A549 (cell line): ENCODE results near the gene DDR1. TPM values are rescaled to one million over a fixed set of nuclear protein-coding genes. Genes with fewer than 3 reads are reported as not detected.

ENCODE experiments used
- ATAC-seq, 2 experiments: fragments of 200-7000 bp in 1 of 2; fragments of >200 bp in 1 of 2; cut with Nextera tagmentation in 1 of 2; cut with Tn5 transposase in 1 of 2; 3 replicates each; pipeline versions ENCODE4 v1.8.0 to v1.9.1; 2018 to 2020; ENCODE audit warnings: mild to moderate bottlenecking in 1 of 2, moderate library complexity in 1 of 2
- CTCF ChIA-PET: fragments of 300-600 bp; sonication (Branson Sonifier 250); formaldehyde crosslinking; extraction: SDS; loops from one replicate; lab custom pipeline; 2021; ENCODE audit warnings: antibody characterized with exemption, inconsistent platforms; lab: Yijun Ruan, JAX
- POLR2A ChIA-PET: fragments of 350-600 bp; formaldehyde crosslinking; extraction: SDS; loops from one replicate; lab custom pipeline; 2021; ENCODE audit warnings: antibody characterized with exemption, inconsistent platforms; lab: Yijun Ruan, JAX
- DNase-seq, 2 experiments: peaks; one replicate each; pipeline versions ENCODE4 v3.0.0 to v3.0.0-alpha.2; 2011 to 2016; ENCODE audit warnings: low read depth in 1 of 2, low spot score in 1 of 2
- FAIRE-seq: peaks from 2 replicates; lab custom pipeline; 2011; peaks lifted over from hg19 to GRCh38; lab: Jason Lieb, UNC
- H3K27ac ChIP-seq, 2 experiments: fragments of >200 bp; sonication (Bioruptor Twin); formaldehyde crosslinking; 3 replicates each; pipeline ENCODE4 v1.5.1; 2016 to 2017
- H3K4me1 ChIP-seq: fragments of >200 bp; sonication (Bioruptor Twin); formaldehyde crosslinking; 3 replicates; pipeline ENCODE4 v1.6.1; 2016
- H3K4me2 ChIP-seq: fragments of >200 bp; sonication (Bioruptor Twin); formaldehyde crosslinking; 3 replicates; pipeline ENCODE4 v1.6.1; 2016
- H3K4me3 ChIP-seq: fragments of >200 bp; sonication (Bioruptor Twin); formaldehyde crosslinking; 3 replicates; pipeline ENCODE4 v1.5.1; 2016
- H3K9me3 ChIP-seq: fragments of >200 bp; sonication (Bioruptor Twin); formaldehyde crosslinking; 3 replicates; pipeline ENCODE4 v1.6.1; 2016
- BCL3 ChIP-seq: fragments of >200 bp; sonication (Bioruptor Twin); formaldehyde crosslinking; IDR thresholded peaks from 3 replicates; pipeline ENCODE4 v1.6.1; 2016
- BHLHE40 ChIP-seq: IDR thresholded peaks from 2 replicates; pipeline ENCODE4 v1.6.1; 2012; ENCODE audit warnings: low read depth, low read length, inconsistent platforms
- CBX2 ChIP-seq: fragments of 200-600 bp; sonication (generic); IDR thresholded peaks from 2 replicates; pipeline ENCODE4 v1.6.1; 2016; ENCODE audit warnings: low read depth, mild to moderate bottlenecking, borderline replicate concordance
- CHD2 ChIP-seq: fragments of 150-350 bp; IDR thresholded peaks from 2 replicates; pipeline ENCODE4 v1.6.1; 2014; ENCODE audit warnings: low read length; ENCODE audit not compliant: partially characterized antibody
- CHD4 ChIP-seq: fragments of 200-600 bp; sonication (generic); IDR thresholded peaks from 2 replicates; pipeline ENCODE4 v1.6.1; 2016; ENCODE audit warnings: antibody characterized with exemption, mild to moderate bottlenecking, borderline replicate concordance
- EHF ChIP-seq: fragments of 250-450 bp; sonication (Bioruptor Pico); IDR thresholded peaks from 2 replicates; pipeline ENCODE4 v1.5.0; 2020; ENCODE audit warnings: mild to moderate bottlenecking
- EP300 ChIP-seq, 2 experiments: fragments of >200 bp; sonication (Bioruptor Twin); formaldehyde crosslinking; IDR thresholded peaks; 2 replicates in 1 of 2; 3 replicates in 1 of 2; pipeline ENCODE4 v1.6.1; 2016 to 2017
- ESRRA ChIP-seq: fragments of 150-350 bp; IDR thresholded peaks from 2 replicates; pipeline ENCODE4 v1.6.1; 2014; ENCODE audit warnings: mild to moderate bottlenecking, low read length, borderline replicate concordance
- HDAC2 ChIP-seq: fragments of 200-600 bp; sonication (generic); IDR thresholded peaks from 2 replicates; pipeline ENCODE4 v1.6.1; 2016
- HEYL ChIP-seq: fragments of 250-450 bp; sonication (Bioruptor Pico); IDR thresholded peaks from 2 replicates; pipeline ENCODE4 v1.8.0; 2021; ENCODE audit warnings: mild to moderate bottlenecking, moderate library complexity
- HMGXB4 ChIP-seq: fragments of 250-450 bp; sonication (Bioruptor Pico); IDR thresholded peaks from 2 replicates; pipeline ENCODE4 v1.5.0; 2021; ENCODE audit warnings: mild to moderate bottlenecking, moderate library complexity, borderline replicate concordance
- HOXB13 ChIP-seq: fragments of 250-450 bp; sonication (Bioruptor Pico); IDR thresholded peaks from 2 replicates; pipeline ENCODE4 v1.5.0; 2020; ENCODE audit warnings: low read depth, mild to moderate bottlenecking, moderate library complexity
- KDM1A ChIP-seq: fragments of 200-600 bp; sonication (generic); IDR thresholded peaks from 2 replicates; pipeline ENCODE4 v1.6.1; 2016; ENCODE audit warnings: low read depth, mild to moderate bottlenecking
- NPAS2 ChIP-seq: fragments of 250-450 bp; sonication (Bioruptor Pico); IDR thresholded peaks from 2 replicates; pipeline ENCODE4 v1.8.0; 2022; ENCODE audit warnings: mild to moderate bottlenecking, moderate library complexity, borderline replicate concordance
- NR3C1 ChIP-seq: fragments of >200 bp; sonication (Bioruptor Twin); formaldehyde crosslinking; IDR thresholded peaks from 3 replicates; pipeline ENCODE4 v1.6.1; 2017
- RFX5 ChIP-seq: fragments of 450-650 bp; IDR thresholded peaks from 2 replicates; pipeline ENCODE4 v1.7.1; 2014; ENCODE audit warnings: antibody characterized with exemption, mild to moderate bottlenecking, moderate library complexity
- SREBF2 ChIP-seq: fragments of 450-650 bp; IDR thresholded peaks from 2 replicates; pipeline ENCODE4 v1.6.1; 2014; ENCODE audit warnings: mild to moderate bottlenecking, moderate library complexity
- TFCP2L1 ChIP-seq: fragments of 250-450 bp; sonication (Bioruptor Pico); IDR thresholded peaks from 2 replicates; pipeline ENCODE4 v1.5.0; 2021; ENCODE audit warnings: mild to moderate bottlenecking
- ZNF302 ChIP-seq: fragments of 250-450 bp; sonication (Bioruptor Pico); IDR thresholded peaks from 2 replicates; pipeline ENCODE4 v1.9.0; 2021; ENCODE audit warnings: inconsistent platforms, mild to moderate bottlenecking, moderate library complexity
- ZSCAN20 ChIP-seq: fragments of 250-450 bp; sonication (Bioruptor Pico); IDR thresholded peaks from 2 replicates; pipeline ENCODE4 v1.8.0; 2022; ENCODE audit warnings: mild to moderate bottlenecking, moderate library complexity
- WGBS: methylation state at CpG from one replicate; pipeline ENCODE4 v1.1.6; 2017; ENCODE audit errors: missing lambda C conversion rate; 5-methylcytosine and 5-hydroxymethylcytosine counted together
- polyA plus RNA-seq, 4 experiments: library from polyadenylated mRNA; depleted of rRNA in 3 of 4; stranded (reverse); fragments of >200 nt; fragmentation: RNase III in 1 of 4; extraction: RNeasy Plus Mini Kit Qiagen cat#74134 plus additional on column Dnase treatment in 1 of 4; gene quantifications; 2 replicates in 3 of 4; 3 replicates in 1 of 4; pipeline ENCODE4 v1.2.3, GENCODE V29; 2011 to 2017
- TF ChIP-seq, protein P1 (sequence below): fragments of 150-350 bp; IDR thresholded peaks from 2 replicates; pipeline ENCODE4 v1.6.1; 2014; ENCODE audit warnings: low read depth, mild to moderate bottlenecking, low read length

The DDR1 gene
- polyA plus RNA-seq, 2 of the 4 experiments (the other 2 are of a cell fraction): 19.8 to 43.5 TPM

- TF ChIP-seq TFCP2L1 (CRISPR knock-in tag) (no peak), EP300 (IDR thresholded peaks at IDR 0.05) (no peak), SREBF2 (no peak), KDM1A (no peak), HDAC2 (no peak), CHD4 (no peak), HMGXB4 (CRISPR knock-in tag) (no peak), HOXB13 (CRISPR knock-in tag) (no peak), RFX5 (no peak), BCL3 (no peak), ESRRA (no peak), ZSCAN20 (CRISPR knock-in tag) (no peak), NPAS2 (CRISPR knock-in tag) (no peak), BHLHE40 (no peak), ZNF302 (no peak), HEYL (no peak), EHF (CRISPR knock-in tag) (no peak), CHD2 (no peak), CBX2 (no peak)
- TF ChIP-seq, protein P1, sequence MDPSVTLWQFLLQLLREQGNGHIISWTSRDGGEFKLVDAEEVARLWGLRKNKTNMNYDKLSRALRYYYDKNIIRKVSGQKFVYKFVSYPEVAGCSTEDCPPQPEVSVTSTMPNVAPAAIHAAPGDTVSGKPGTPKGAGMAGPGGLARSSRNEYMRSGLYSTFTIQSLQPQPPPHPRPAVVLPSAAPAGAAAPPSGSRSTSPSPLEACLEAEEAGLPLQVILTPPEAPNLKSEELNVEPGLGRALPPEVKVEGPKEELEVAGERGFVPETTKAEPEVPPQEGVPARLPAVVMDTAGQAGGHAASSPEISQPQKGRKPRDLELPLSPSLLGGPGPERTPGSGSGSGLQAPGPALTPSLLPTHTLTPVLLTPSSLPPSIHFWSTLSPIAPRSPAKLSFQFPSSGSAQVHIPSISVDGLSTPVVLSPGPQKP: no peak
- DNase-seq (no peak), FAIRE-seq (no peak), ATAC-seq (no peak)
- Histone ChIP-seq H3K4me2 (peak overlapping the region; percentile 38), H3K9me3 (no peaks in the 10 kb centered on the region), H3K4me1 (peaks cover 32% of the 10 kb centered on the region), H3K27ac (peak overlapping the region in 1 of 2 experiments; percentile 58; a peak in 3 of 6 replicates), H3K4me3 (no peak overlapping the region)
- CTCF ChIA-PET: interaction anchor here (0.6 to 1.7 kb wide), 4 partner anchors 54 to 182 kb away, joined by 3 to 6 read pairs (median 4); no protein-coding TSS in a partner anchor
- POLR2A ChIA-PET: no interaction called here
- WGBS: 32% methylated on average over 6 of the region's 6 CpGs
These were observed 3.8 kb downstream of the DDR1 start for GRCh38 chr6:30887901-30888815.

DNA sequence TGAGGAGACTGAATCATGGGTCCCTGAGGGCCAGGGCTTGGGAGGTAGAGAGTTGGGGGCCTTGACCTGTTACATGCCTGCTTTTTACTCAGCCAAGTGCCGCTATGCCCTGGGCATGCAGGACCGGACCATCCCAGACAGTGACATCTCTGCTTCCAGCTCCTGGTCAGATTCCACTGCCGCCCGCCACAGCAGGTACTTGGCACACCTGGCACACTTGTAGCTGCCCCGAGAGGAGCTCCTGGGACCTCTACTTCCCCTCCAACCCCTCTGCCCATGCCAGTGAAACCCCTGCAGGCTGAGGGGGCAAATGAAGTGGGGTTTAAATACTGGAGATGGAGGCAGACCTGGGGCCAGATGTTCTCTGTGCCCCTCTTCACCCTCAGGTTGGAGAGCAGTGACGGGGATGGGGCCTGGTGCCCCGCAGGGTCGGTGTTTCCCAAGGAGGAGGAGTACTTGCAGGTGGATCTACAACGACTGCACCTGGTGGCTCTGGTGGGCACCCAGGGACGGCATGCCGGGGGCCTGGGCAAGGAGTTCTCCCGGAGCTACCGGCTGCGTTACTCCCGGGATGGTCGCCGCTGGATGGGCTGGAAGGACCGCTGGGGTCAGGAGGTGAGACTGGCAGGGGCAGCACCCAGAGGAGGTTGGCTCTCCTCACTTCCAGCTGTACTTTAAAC, 4.6 kb downstream of the DDR1 start:
- H3K27ac ChIP-seq: peak overlapping the region in 1 of 2 experiments; percentile 43; a peak in 2 of 6 replicates
- ChIA-PET CTCF (interaction anchor here (0.6 to 1.7 kb wide), 8 partner anchors 9 to 181 kb away, joined by 3 to 6 read pairs (median 4); no protein-coding TSS in a partner anchor), POLR2A (interaction anchor here (0.6 kb wide), 1 partner anchor 158 kb away, joined by 4 read pairs; no protein-coding TSS in a partner anchor)
- WGBS: 93% methylated on average over 9 of the region's 18 CpGs
- ATAC-seq (no peak), FAIRE-seq (no peak), DNase-seq (no peak)
- TF ChIP-seq CHD4 (no peak), NR3C1 (no peak)
- peak overlapping the region; percentile 38; the same call in 1 of the 3 replicates for H3K4me2 ChIP-seq
- no peaks in the 10 kb centered on the region for H3K9me3 ChIP-seq
- H3K4me1 ChIP-seq: peaks cover 25% of the 10 kb centered on the region
- no peak overlapping the region for H3K4me3 ChIP-seq
